GM23338 (cell line): ENCODE results near the gene CFAP410.

ENCODE experiments used
- CREB1 ChIP-seq: fragments of 250-450 bp; sonication (Bioruptor Pico); IDR thresholded peaks from 2 replicates; pipeline ENCODE4 v1.5.0; 2020; ENCODE audit warnings: low read depth, mild to moderate bottlenecking, moderate library complexity
- EZH2 ChIP-seq: fragments of 200-600 bp; sonication (generic); IDR thresholded peaks from one replicate; pipeline ENCODE4 v1.8.0; 2017; ENCODE audit warnings: antibody characterized with exemption, mild to moderate bottlenecking, low read depth; ENCODE audit not compliant: unreplicated experiment
- JUNB ChIP-seq: IDR thresholded peaks from one replicate; pipeline ENCODE4 v1.6.1; 2016; ENCODE audit warnings: antibody characterized with exemption; ENCODE audit not compliant: unreplicated experiment
- POLR2AphosphoS5 ChIP-seq: IDR thresholded peaks from 2 replicates; pipeline ENCODE4 v1.6.1; 2016; ENCODE audit warnings: antibody characterized with exemption, low read depth
- TF ChIP-seq, protein P1 (sequence below), 2 experiments: fragments of 200-600 bp in 1 of 2; sonication (generic) in 1 of 2; conservative IDR thresholded peaks; 2 replicates each; pipeline versions ENCODE4 v1.5.1 to v1.6.1; 2016 to 2017; ENCODE audit warnings: antibody characterized with exemption in 2 of 2, low read depth in 2 of 2, mild to moderate bottlenecking in 2 of 2, moderate library complexity in 1 of 2
- TF ChIP-seq, protein P2 (sequence below): IDR thresholded peaks from one replicate; pipeline ENCODE4 v1.6.1; 2018; ENCODE audit warnings: antibody characterized with exemption; ENCODE audit not compliant: unreplicated experiment

DNA sequence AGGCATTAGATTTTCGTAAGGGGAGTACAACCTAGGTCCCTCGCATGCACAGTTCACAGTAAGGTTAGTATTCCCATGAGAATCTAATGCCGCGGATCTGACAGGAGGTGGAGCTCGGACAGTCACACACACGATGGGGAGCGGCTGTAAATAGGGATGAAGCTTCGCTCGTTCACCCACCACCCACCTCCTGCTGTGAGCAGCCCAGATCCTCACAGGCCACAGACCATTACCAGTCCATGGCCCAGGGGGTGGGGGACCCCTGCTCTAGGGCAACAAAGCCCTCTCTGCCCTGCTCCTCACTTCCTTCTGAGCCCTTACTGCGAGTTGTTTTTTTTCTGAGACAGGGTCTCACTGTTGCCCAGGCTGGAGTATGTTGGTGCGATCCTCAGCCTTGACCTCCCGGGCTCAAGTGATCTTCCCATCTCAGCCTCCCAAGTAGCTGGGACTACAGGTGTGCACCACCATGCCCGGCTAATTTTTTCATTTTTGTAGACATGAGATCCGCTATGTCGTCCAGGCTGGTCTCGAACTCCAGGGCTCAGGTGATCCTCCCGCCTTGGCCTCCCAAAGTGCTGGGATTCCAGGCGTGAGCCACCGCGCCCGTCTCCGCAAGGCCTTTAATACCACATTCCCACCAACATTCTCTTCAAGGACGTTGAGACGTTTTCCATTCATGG is 35.6 kb upstream of the CFAP410 start:
- TF ChIP-seq, protein P1, sequence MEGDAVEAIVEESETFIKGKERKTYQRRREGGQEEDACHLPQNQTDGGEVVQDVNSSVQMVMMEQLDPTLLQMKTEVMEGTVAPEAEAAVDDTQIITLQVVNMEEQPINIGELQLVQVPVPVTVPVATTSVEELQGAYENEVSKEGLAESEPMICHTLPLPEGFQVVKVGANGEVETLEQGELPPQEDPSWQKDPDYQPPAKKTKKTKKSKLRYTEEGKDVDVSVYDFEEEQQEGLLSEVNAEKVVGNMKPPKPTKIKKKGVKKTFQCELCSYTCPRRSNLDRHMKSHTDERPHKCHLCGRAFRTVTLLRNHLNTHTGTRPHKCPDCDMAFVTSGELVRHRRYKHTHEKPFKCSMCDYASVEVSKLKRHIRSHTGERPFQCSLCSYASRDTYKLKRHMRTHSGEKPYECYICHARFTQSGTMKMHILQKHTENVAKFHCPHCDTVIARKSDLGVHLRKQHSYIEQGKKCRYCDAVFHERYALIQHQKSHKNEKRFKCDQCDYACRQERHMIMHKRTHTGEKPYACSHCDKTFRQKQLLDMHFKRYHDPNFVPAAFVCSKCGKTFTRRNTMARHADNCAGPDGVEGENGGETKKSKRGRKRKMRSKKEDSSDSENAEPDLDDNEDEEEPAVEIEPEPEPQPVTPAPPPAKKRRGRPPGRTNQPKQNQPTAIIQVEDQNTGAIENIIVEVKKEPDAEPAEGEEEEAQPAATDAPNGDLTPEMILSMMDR (conservative IDR thresholded peaks at IDR 0.05; ENCODE audit: low read depth in 2 of 2), result no peak
- no peak for TF ChIP-seq EZH2
- no peak for TF ChIP-seq POLR2AphosphoS5
- TF ChIP-seq CREB1 (CRISPR knock-in tag), result no peak
- TF ChIP-seq JUNB, result no peak
- TF ChIP-seq, protein P2, sequence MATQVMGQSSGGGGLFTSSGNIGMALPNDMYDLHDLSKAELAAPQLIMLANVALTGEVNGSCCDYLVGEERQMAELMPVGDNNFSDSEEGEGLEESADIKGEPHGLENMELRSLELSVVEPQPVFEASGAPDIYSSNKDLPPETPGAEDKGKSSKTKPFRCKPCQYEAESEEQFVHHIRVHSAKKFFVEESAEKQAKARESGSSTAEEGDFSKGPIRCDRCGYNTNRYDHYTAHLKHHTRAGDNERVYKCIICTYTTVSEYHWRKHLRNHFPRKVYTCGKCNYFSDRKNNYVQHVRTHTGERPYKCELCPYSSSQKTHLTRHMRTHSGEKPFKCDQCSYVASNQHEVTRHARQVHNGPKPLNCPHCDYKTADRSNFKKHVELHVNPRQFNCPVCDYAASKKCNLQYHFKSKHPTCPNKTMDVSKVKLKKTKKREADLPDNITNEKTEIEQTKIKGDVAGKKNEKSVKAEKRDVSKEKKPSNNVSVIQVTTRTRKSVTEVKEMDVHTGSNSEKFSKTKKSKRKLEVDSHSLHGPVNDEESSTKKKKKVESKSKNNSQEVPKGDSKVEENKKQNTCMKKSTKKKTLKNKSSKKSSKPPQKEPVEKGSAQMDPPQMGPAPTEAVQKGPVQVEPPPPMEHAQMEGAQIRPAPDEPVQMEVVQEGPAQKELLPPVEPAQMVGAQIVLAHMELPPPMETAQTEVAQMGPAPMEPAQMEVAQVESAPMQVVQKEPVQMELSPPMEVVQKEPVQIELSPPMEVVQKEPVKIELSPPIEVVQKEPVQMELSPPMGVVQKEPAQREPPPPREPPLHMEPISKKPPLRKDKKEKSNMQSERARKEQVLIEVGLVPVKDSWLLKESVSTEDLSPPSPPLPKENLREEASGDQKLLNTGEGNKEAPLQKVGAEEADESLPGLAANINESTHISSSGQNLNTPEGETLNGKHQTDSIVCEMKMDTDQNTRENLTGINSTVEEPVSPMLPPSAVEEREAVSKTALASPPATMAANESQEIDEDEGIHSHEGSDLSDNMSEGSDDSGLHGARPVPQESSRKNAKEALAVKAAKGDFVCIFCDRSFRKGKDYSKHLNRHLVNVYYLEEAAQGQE, result no peak
